ENCODE results near the gene SPTLC2.

SPTLC2 gene

GRCh38 chr14:77516126-77516525, 100.3 kb downstream of the SPTLC2 start:
- ChIA-PET CTCF (interaction anchor here (1.3 kb wide), 1 partner anchor 56 kb away, joined by 4 read pairs; no protein-coding TSS in a partner anchor), POLR2A (no interaction called here)
- TF ChIP-seq, protein P1, sequence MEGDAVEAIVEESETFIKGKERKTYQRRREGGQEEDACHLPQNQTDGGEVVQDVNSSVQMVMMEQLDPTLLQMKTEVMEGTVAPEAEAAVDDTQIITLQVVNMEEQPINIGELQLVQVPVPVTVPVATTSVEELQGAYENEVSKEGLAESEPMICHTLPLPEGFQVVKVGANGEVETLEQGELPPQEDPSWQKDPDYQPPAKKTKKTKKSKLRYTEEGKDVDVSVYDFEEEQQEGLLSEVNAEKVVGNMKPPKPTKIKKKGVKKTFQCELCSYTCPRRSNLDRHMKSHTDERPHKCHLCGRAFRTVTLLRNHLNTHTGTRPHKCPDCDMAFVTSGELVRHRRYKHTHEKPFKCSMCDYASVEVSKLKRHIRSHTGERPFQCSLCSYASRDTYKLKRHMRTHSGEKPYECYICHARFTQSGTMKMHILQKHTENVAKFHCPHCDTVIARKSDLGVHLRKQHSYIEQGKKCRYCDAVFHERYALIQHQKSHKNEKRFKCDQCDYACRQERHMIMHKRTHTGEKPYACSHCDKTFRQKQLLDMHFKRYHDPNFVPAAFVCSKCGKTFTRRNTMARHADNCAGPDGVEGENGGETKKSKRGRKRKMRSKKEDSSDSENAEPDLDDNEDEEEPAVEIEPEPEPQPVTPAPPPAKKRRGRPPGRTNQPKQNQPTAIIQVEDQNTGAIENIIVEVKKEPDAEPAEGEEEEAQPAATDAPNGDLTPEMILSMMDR (IDR thresholded peaks at IDR 0.05; ENCODE audit: control extremely low read depth, extremely low read depth, low read depth, missing control alignments): no peak
- no peak for DNase-seq (ENCODE audit: extremely low spot score)

DNA sequence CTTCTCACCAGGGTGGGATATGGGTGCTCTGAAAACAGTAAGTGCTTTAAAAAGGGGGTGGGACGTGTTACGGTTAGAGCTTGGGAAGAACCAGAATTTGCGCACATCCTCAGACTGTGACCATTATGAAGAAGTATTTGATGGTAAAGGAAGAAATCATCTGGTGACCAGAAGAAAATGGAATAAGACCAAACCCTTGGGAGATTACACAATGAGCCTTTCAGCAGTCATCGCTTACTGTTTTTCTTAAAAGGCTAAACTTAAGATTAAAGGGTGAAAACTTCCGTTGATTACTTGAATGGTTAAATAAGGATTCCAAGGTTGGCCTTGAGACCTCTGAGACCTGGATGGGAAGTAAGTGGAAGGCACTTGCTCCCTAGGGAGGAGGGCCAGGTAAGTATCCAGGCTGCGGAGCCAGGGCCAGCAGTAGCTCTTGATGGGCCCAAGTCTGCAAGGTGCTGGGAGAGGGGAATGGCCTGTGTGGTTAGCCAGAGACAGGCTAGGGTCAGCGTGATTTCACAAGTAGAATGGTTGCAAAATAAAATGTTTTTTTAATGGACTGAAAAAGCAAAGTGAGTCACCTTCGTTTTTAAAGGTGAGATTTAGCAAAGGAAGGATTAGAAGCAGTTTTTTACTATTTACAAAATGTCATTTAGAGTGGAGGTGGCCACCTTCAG, 104.8 kb downstream of the SPTLC2 start:
- no peak for DNase-seq (ENCODE audit: extremely low spot score)
- TF ChIP-seq, protein P1 (IDR thresholded peaks at IDR 0.05; ENCODE audit: control extremely low read depth, extremely low read depth, low read depth, missing control alignments): no peak
- CTCF ChIA-PET: no interaction called here
- POLR2A ChIA-PET: interaction anchor here (0.6 kb wide), 1 partner anchor 12 kb away, joined by 4 read pairs; no protein-coding TSS in a partner anchor

DNA sequence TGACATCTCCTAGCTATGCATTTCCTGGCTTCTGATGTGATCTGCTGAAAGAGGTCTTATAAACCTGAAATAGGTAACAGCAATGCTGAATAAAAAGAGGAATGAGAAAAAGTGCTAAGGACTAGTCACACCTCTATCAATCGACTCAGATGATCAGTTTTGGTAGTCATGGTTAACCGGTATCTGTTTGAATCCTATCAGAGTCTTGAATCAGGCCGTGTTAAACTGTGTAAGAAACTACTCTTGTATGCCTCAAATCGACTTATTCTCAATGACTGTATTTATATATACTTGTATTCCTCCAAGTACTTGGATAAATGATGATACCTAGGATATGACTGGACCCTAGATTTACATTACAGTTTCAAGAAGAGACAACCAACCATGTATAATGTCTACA, 107.1 kb downstream of the SPTLC2 start:
- ChIA-PET CTCF (interaction anchor here (5.2 kb wide), 1 partner anchor 50 kb away, joined by 17 read pairs; the partner anchor contains the start of gene AHSA1), POLR2A (no interaction called here)
- TF ChIP-seq, protein P1 (IDR thresholded peaks at IDR 0.05; ENCODE audit: control extremely low read depth, extremely low read depth, low read depth, missing control alignments): no peak

DNA sequence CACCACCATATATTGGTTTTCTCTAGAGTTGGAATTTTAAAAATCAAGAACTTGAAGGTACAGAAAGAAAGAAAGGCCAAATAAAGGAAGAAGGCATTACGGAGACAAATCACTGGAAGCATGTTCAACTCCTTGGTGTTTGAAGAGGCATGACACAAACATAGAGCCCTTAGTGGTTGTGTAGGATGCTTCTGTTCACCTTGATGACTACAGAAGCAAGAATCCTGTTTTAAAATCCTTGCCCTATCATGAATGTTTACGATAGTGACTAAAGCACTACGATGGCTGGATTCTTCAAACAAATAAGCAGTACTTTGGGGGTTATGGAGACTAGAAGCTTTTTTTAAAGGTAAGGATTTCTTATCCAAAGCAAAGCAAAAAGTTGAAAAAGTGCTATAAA, 107.6 kb downstream of the SPTLC2 start:
- POLR2A ChIA-PET: no interaction called here
- TF ChIP-seq, protein P1 (IDR thresholded peaks at IDR 0.05; ENCODE audit: control extremely low read depth, extremely low read depth, low read depth, missing control alignments): no peak
- CTCF ChIA-PET: interaction anchor here (0.6 to 5.2 kb wide), 2 partner anchors 21 to 50 kb away, joined by 3 to 17 read pairs; partner anchors contain the start of gene AHSA1

More for the DNA sequence above, 107.1 kb downstream of the SPTLC2 start:
- no peak for DNase-seq (ENCODE audit: extremely low spot score)

DNA sequence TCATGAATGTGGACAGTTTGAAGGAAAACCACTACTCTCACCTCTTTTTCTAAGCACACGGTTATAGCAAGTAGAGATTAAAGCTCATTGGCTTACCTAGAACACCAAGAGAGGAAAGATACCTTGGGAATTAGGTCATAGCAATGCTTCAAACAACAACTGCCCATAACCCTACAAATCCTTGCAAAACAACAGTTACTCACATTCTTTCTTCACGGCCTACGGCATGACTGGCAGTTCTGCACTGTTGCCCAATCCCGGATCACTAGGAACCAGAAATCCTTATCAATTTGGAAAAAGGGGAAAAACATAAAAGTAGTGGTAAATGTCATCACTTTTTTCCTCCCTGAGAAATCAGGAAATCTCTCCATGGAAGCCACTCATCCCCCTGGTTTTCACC, 108.2 kb downstream of the SPTLC2 start:
- TF ChIP-seq, protein P1 (IDR thresholded peaks at IDR 0.05; ENCODE audit: control extremely low read depth, extremely low read depth, low read depth, missing control alignments): no peak
- ChIA-PET POLR2A (no interaction called here), CTCF (interaction anchor here (5.2 kb wide), 1 partner anchor 49 kb away, joined by 17 read pairs; the partner anchor contains the start of gene AHSA1)
- no peak for DNase-seq (ENCODE audit: extremely low spot score)

More for the DNA sequence above, 107.6 kb downstream of the SPTLC2 start:
- no peak for DNase-seq (ENCODE audit: extremely low spot score)

DNA sequence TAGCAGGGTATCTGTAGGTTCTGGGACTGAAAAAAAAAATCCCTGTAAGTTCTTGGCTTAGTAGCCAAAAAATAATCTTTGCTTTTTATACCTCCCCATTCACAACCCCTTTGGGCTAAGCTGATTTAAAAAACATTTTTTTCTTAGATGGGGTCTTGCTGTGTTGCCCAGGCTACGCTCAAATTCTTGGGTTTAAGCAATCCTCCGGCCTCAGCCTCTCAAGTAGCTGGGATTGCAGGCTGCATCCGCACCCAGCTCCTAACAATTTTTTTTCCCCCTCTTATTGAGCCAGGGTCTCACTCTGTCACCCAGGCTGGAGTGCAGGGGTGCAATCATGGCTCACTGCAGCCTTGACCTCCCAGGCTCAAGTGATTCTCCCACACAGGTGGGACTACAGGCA, 108.7 kb downstream of the SPTLC2 start:
- TF ChIP-seq, protein P1 (IDR thresholded peaks at IDR 0.05; ENCODE audit: control extremely low read depth, extremely low read depth, low read depth, missing control alignments): no peak
- CTCF ChIA-PET: interaction anchor here (1.1 to 5.2 kb wide), 2 partner anchors 9 to 49 kb away, joined by 3 to 17 read pairs; partner anchors contain the start of genes AHSA1 and ISM2
- DNase-seq (ENCODE audit: extremely low spot score): no peak
- POLR2A ChIA-PET: no interaction called here
